ENCODE data around the gene TMEM132A. TPM values are rescaled to one million over a fixed set of nuclear protein-coding genes. Genes with fewer than 3 reads are reported as not detected.

TMEM132A gene
- total and polyA plus RNA-seq, 10 of the 15 experiments (the other 5 are each of a cell fraction or from before 2014, with no cell fraction given), result 0.16 to 25.0 (median 4.3) TPM

- POLR2A ChIA-PET, result no interaction called here
- H3K9ac ChIP-seq (ENCODE audit: control insufficient read depth, insufficient read depth, low read length), result no peak overlapping the region
- no peak overlapping the region for H3K4me2 ChIP-seq (ENCODE audit: control insufficient read depth, insufficient read depth)
- FAIRE-seq (no peak), ATAC-seq (no peak), DNase-seq (ENCODE audit: low read depth, low spot score) (no peak)
- H3K4me3 ChIP-seq, result no peak overlapping the region
- H3K9me3 ChIP-seq (replicated peaks; ENCODE audit: control insufficient read depth, insufficient read depth, low read length), result no peaks in the 10 kb centered on the region
- WGBS (ENCODE audit: insufficient coverage, insufficient replicate concordance, low lambda C conversion rate, missing lambda C conversion rate), result 50% methylated on average over 4 of the region's 4 CpGs
- no peaks in the 10 kb centered on the region for H3K4me1 ChIP-seq (ENCODE audit: control insufficient read depth, insufficient read depth, low read length)
- SMC1A ChIA-PET (ENCODE audit: uncharacterized antibody, unreplicated experiment), result interaction anchor here (0.7 to 1.8 kb wide), 8 partner anchors 8 to 146 kb away, joined by 3 to 7 read pairs (median 4); no protein-coding TSS in a partner anchor
- H3K27me3 ChIP-seq (replicated peaks in 1 of 2; ENCODE audit: control insufficient read depth in 2 of 2, insufficient read depth in 2 of 2, low read length in 1 of 2), result no peaks in the 10 kb centered on the region
- no peak overlapping the region for H2AFZ ChIP-seq (ENCODE audit: control insufficient read depth, low read depth, low read length)
- no peak overlapping the region for H3K27ac ChIP-seq (ENCODE audit: control insufficient read depth, insufficient read depth)
- RAD21 ChIA-PET (ENCODE audit: unreplicated experiment), result interaction anchor here (0.9 to 1.5 kb wide), 4 partner anchors 41 to 210 kb away, joined by 3 to 5 read pairs (median 3); no protein-coding TSS in a partner anchor
- no peaks in the 10 kb centered on the region for H4K20me1 ChIP-seq (ENCODE audit: control insufficient read depth, insufficient read depth)
- no TSS peak for BruUV-seq (replicated peaks)
- H3K79me2 ChIP-seq (ENCODE audit: control insufficient read depth, insufficient read depth, low read length), result no peaks in the 10 kb centered on the region
- CTCF ChIA-PET, result interaction anchor here (0.7 to 1.8 kb wide), 5 partner anchors 15 to 210 kb away, joined by 3 to 8 read pairs (median 3); no protein-coding TSS in a partner anchor
- intact Hi-C loops (cut with micrococcal nuclease; ENCODE audit: unreplicated experiment) (no loop called here), in situ Hi-C loops (cut with MboI) (no loop called here)
- no peaks in the 10 kb centered on the region for H3K36me3 ChIP-seq (ENCODE audit: control insufficient read depth in 2 of 2, insufficient read depth in 2 of 2, low read length in 1 of 2)
- no peak for TF ChIP-seq BCL11A (IDR thresholded peaks at IDR 0.05; ENCODE audit: low read depth, low read length)
- TF ChIP-seq POU2F2 (IDR thresholded peaks at IDR 0.05; ENCODE audit: borderline replicate concordance, low read depth, low read length), result no peak
- no peak for TF ChIP-seq FOXK2 (IDR thresholded peaks at IDR 0.05)
- TF ChIP-seq E2F8 (IDR thresholded peaks at IDR 0.05; ENCODE audit: low read depth, partially characterized antibody), result no peak
- no peak for TF ChIP-seq ZNF687 (IDR thresholded peaks at IDR 0.05)
- TF ChIP-seq SMAD5 (IDR thresholded peaks at IDR 0.05; ENCODE audit: low read depth), result no peak
Observed at GRCh38 chr11:60977224-60977623, 53.0 kb downstream of the TMEM132A start.
